ENCODE results near the gene GLP1R. TPM values are rescaled to one million over a fixed set of nuclear protein-coding genes. Genes with fewer than 3 reads are reported as not detected.

Gene GLP1R
- total RNA-seq, 1 experiment from 2014 or later = 0.85 TPM

GRCh38 chr6:39107034-39107433 lies 58.5 kb downstream of the GLP1R start:
- Histone ChIP-seq H3K79me2 (ENCODE audit: insufficient read depth, low read length) (no peaks in the 10 kb centered on the region), H2BK15ac (ENCODE audit: low read depth, low read length) (no peak overlapping the region), H4K20me1 (ENCODE audit: control insufficient read depth, insufficient read depth, insufficient read length) (no peaks in the 10 kb centered on the region), H2AK5ac (ENCODE audit: insufficient read length, low read length) (no peak overlapping the region), H2BK120ac (ENCODE audit: low read depth, low read length, poor library complexity, severe bottlenecking) (no peak overlapping the region), H3K27me3 (ENCODE audit: insufficient read depth, low read length) (no peaks in the 10 kb centered on the region), H3T11ph (ENCODE audit: low read length) (no peak overlapping the region), H3K18ac (ENCODE audit: insufficient read length, low read depth, low read length) (no peak overlapping the region), H3K4me1 (ENCODE audit: insufficient read depth, low read length) (no peaks in the 10 kb centered on the region), H2BK12ac (ENCODE audit: insufficient read length, low read depth, low read length) (no peak overlapping the region), H3K4ac (ENCODE audit: low read depth, low read length) (no peak overlapping the region), H4K8ac (replicated peaks; ENCODE audit: insufficient read length, low read depth, low read length) (no peak overlapping the region), H3K23ac (ENCODE audit: insufficient read length, low read depth, low read length) (no peak overlapping the region), H2AFZ (ENCODE audit: low read length) (no peak overlapping the region), H4K91ac (ENCODE audit: insufficient read length, low read depth, low read length) (no peak overlapping the region), H3K9me3 (ENCODE audit: control insufficient read depth, low read depth, low read length) (no peaks in the 10 kb centered on the region), H2BK5ac (ENCODE audit: insufficient read length, low read length) (no peak overlapping the region), H3K79me1 (ENCODE audit: insufficient read depth, low read depth, low read length, poor library complexity, severe bottlenecking) (no peaks in the 10 kb centered on the region), H3K23me2 (ENCODE audit: insufficient read length, low read depth, low read length, poor library complexity, severe bottlenecking) (peaks cover 2% of the 10 kb centered on the region), H3K4me2 (ENCODE audit: insufficient read depth, insufficient read length, low read length) (no peak overlapping the region), H4K5ac (ENCODE audit: insufficient read length, low read depth, low read length) (no peak overlapping the region), H3K9ac (ENCODE audit: extremely low read depth, insufficient read length, low read length) (no peak overlapping the region), H3K56ac (ENCODE audit: insufficient read length, low read depth, low read length) (no peak overlapping the region), H2BK20ac (ENCODE audit: low read depth, low read length, poor library complexity, severe bottlenecking) (no peak overlapping the region), H3K27ac (ENCODE audit: insufficient read length, low read depth, low read length) (no peak overlapping the region), H3K14ac (ENCODE audit: insufficient read depth, low read length) (no peak overlapping the region)
- Mint-ChIP-seq H3K36me3 (ENCODE audit: insufficient read depth in 1 of 3, low read depth in 3 of 3) (peaks cover 0 to 18% (median 8%) of the 10 kb centered on the region in 3 experiments; a peak in 4 of 7 replicates), H3K9me3 (no peaks in the 10 kb centered on the region), H3K27me3 (ENCODE audit: low read depth) (peaks cover 1% of the 10 kb centered on the region; the same call in 1 of the 2 replicates), H3K4me3 (no peak overlapping the region), H3K27ac (no peak overlapping the region; a peak in 1 of 7 replicates), H3K4me1 (peaks cover 1 to 2% of the 10 kb centered on the region in 2 experiments; a peak in 1 of 4 replicates)
- DNase-seq = no peak
- no peak for TF ChIP-seq CTCF (conservative IDR thresholded peaks at IDR 0.05)
- WGBS (ENCODE audit: extremely low coverage, insufficient read length, low lambda C conversion rate) = no CpG with 5 or more reads among the region's 4 CpGs
